ENCODE measurements around the gene CAMK1D.
"Not testable (repeated sequence)": the region's sequence is repeated elsewhere in the genome, so short reads cannot be mapped to it uniquely, and the experiment has no call there.

Gene CAMK1D

GRCh38 chr10:12431151-12432101 lies 82.1 kb downstream of the CAMK1D start:
- no peak for DNase-seq

- peak; percentile 47 for DNase-seq
Observed at GRCh38 chr10:12432402-12433189, 83.2 kb downstream of the CAMK1D start.

- DNase-seq = no peak
Observed at GRCh38 chr10:12434277-12434676, 84.9 kb downstream of the CAMK1D start.

- DNase-seq = not testable (repeated sequence)
Observed at GRCh38 chr10:12434677-12435076, 85.3 kb downstream of the CAMK1D start.

- no peak for DNase-seq
Observed at GRCh38 chr10:12435348-12435747, 86.0 kb downstream of the CAMK1D start.

GRCh38 chr10:12438919-12439692 lies 89.8 kb downstream of the CAMK1D start:
- DNase-seq = no peak

- DNase-seq = not testable (repeated sequence)
Observed at GRCh38 chr10:12439767-12440166, 90.4 kb downstream of the CAMK1D start.

- DNase-seq = no peak
Observed at GRCh38 chr10:12443026-12443425, 93.7 kb downstream of the CAMK1D start.

- no peak for DNase-seq
Observed at GRCh38 chr10:12444981-12445700, 95.8 kb downstream of the CAMK1D start.

GRCh38 chr10:12445701-12446334 lies 96.5 kb downstream of the CAMK1D start:
- no peak for DNase-seq

- no peak for DNase-seq
Observed at GRCh38 chr10:12448340-12448728, 99.0 kb downstream of the CAMK1D start.

GRCh38 chr10:12448729-12449391 lies 99.5 kb downstream of the CAMK1D start:
- DNase-seq = no peak

- no peak for DNase-seq
Observed at GRCh38 chr10:12455318-12455717, 106.0 kb downstream of the CAMK1D start.

GRCh38 chr10:12455766-12456165 lies 106.4 kb downstream of the CAMK1D start:
- DNase-seq = no peak

GRCh38 chr10:12459340-12459739 lies 110.0 kb downstream of the CAMK1D start:
- no peak for DNase-seq

- no peak for DNase-seq
Observed at GRCh38 chr10:12459762-12460161, 110.4 kb downstream of the CAMK1D start.

GRCh38 chr10:12463459-12463838 lies 114.1 kb downstream of the CAMK1D start:
- no peak for DNase-seq

- no peak for DNase-seq
Observed at GRCh38 chr10:12465385-12466136, 116.2 kb downstream of the CAMK1D start.

- no peak for DNase-seq
Observed at GRCh38 chr10:12466704-12467305, 117.5 kb downstream of the CAMK1D start.

GRCh38 chr10:12469345-12469744 lies 120.0 kb downstream of the CAMK1D start:
- no peak for DNase-seq
